ENCODE measurements around the gene FNDC7.
"Not testable (repeated sequence)": the region's sequence is repeated elsewhere in the genome, so short reads cannot be mapped to it uniquely, and the experiment has no call there.

Gene FNDC7

DNA sequence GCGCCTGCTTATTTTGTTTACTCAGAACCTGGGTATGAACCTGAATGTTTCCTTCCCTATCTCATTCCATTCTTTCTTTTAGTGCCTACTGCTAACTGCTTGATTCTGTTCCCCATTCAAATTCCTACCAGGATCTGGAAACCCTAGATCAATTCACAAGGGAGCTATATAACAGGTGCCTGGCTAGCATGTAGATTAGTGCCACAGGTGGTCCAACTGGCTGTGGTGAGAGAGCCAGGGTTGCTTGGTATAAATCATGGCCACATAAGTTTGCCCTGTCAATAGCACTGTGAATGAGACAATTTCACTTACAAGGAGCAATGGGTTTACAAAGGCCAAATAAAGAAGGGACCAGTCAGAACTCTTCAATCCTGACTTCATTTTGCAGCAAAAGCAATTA lies 27.2 kb upstream of the FNDC7 start:
- DNase-seq (ENCODE audit: low read depth in 1 of 2, low spot score in 1 of 2), result no peak
- in situ Hi-C loops (cut with HindIII; ENCODE audit: low pct_unique_long_range_greater_than_20kb, low sequenced_read_pairs), result no loop called here
- no peak for TF ChIP-seq JUND (IDR thresholded peaks at IDR 0.05; ENCODE audit: low read depth)

DNA sequence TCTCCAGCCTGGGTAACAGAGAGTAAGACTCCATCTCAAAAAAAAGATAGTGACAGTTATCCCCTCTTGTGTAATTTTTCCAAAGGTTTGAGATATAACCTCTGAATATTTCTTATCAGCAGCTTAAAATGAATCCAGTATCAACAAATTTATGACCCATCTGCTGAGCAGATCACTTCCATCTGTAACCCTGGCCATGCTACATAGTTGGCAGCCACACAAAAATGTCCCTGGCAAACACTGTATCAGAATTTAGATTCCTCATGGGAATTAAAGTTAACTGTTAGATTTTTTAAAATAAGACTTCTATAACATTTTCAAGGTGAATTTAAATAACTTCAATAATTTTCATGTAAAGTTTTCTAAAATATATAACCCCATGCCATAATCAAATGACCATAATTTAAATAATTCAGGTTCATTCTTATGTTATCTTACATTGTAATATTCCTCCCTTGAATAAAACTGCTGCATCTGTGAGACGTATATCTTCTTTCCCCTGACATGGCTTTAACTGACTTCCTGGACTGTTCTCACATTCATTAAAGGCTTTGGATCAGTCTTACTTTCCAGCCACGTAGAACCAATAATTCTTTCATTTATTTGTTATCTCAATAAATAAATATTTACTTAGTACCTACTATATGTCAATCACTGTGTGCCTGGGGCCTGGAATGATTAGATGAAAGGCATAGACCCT lies 25.9 kb upstream of the FNDC7 start:
- no peak for DNase-seq (ENCODE audit: low read depth in 1 of 2, low spot score in 1 of 2)
- in situ Hi-C loops (cut with HindIII; ENCODE audit: low pct_unique_long_range_greater_than_20kb, low sequenced_read_pairs), result no loop called here

GRCh38 chr1:108691128-108691941 lies 21.4 kb upstream of the FNDC7 start:
- peak in 1 of 2 experiments; percentile 35 for DNase-seq (ENCODE audit: low read depth in 1 of 2, low spot score in 1 of 2)
- in situ Hi-C loops (cut with HindIII; ENCODE audit: low pct_unique_long_range_greater_than_20kb, low sequenced_read_pairs), result no loop called here
- no peak for TF ChIP-seq JUND (IDR thresholded peaks at IDR 0.05; ENCODE audit: low read depth)

More for the DNA sequence above, 25.9 kb upstream of the FNDC7 start:
- no peak for TF ChIP-seq JUND (IDR thresholded peaks at IDR 0.05; ENCODE audit: low read depth)

DNA sequence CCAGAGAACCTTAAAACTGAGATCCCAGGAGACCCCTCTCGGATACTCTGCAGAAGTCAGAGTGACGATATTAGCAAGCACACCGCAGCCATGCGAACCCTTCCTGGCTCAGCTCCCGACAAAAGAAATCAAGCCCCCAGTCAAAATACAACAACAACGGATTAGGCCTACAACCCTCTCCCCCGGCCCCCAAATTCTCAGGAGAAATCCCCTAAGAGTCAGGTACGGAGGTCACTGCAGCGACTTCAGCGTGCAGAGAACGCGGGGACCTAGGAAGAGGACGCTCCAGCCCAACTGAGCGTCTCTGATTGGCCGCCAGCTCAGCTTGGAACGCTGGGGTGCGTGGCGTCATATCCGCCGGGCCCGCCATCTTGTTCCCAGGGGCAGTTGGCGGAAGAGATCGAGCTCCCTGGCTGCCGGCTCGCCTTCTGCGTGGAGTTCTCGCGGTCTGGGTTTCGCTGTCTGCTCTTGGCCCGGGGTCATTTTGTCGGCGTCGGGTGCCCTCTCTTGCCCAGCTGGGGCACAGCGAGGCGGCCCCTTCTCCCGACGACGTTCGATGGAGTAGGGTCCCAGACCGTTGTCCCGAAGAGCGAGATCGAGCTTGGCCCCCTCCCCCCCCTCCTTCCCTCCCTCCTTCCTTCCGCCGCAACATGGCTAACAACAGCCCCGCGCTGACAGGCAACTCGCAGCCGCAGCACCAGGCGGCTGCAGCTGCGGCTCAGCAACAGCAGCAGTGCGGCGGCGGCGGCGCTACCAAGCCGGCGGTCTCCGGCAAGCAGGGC lies 20.6 kb upstream of the FNDC7 start, which contains the start of gene PRPF38B:
PRPF38B (plus strand) TSS at position 369 of the 782 bp plus-strand sequence; CDS start at position 651, 282 bp downstream.
- in situ Hi-C loops (cut with HindIII; ENCODE audit: low pct_unique_long_range_greater_than_20kb, low sequenced_read_pairs), result no loop called here
- DNase-seq (ENCODE audit: low read depth in 1 of 2, low spot score in 1 of 2), result peak; percentile 88 to 92
- TF ChIP-seq JUND (IDR thresholded peaks at IDR 0.05; ENCODE audit: low read depth), result no peak

- no peak for TF ChIP-seq JUND (IDR thresholded peaks at IDR 0.05; ENCODE audit: low read depth)
- in situ Hi-C loops (cut with HindIII; ENCODE audit: low pct_unique_long_range_greater_than_20kb, low sequenced_read_pairs), result no loop called here
- DNase-seq (ENCODE audit: low read depth in 1 of 2, low spot score in 1 of 2), result peak; percentile 11 to 67
Observed at GRCh38 chr1:108692724-108693655, 19.7 kb upstream of the FNDC7 start.

DNA sequence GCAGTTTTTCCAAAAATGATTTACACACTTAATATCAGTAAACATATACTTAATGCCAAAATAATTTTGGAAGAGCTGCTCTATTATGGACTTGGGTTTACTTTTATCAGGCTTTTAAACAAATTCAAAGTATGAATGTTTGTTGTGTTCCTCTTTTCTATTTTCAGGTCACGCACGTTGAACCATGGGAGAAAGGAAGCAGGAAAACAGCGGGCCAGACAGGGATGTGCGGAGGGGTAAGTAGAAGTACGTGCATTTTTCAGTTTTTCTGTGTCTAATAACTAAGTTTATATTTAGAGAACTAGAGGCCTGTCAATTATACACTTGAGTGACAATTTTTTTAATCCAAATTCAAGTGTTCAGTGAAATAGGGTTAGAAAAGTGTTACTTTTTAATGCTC lies 17.2 kb upstream of the FNDC7 start:
- in situ Hi-C loops (cut with HindIII; ENCODE audit: low pct_unique_long_range_greater_than_20kb, low sequenced_read_pairs), result no loop called here
- no peak for TF ChIP-seq JUND (IDR thresholded peaks at IDR 0.05; ENCODE audit: low read depth)
- DNase-seq (ENCODE audit: low read depth in 1 of 2, low spot score in 1 of 2), result no peak

GRCh38 chr1:108699375-108700332 lies 13.1 kb upstream of the FNDC7 start:
- TF ChIP-seq JUND (IDR thresholded peaks at IDR 0.05; ENCODE audit: low read depth), result no peak
- in situ Hi-C loops (cut with HindIII; ENCODE audit: low pct_unique_long_range_greater_than_20kb, low sequenced_read_pairs), result no loop called here
- DNase-seq (ENCODE audit: low read depth in 1 of 2, low spot score in 1 of 2), result no peak

DNA sequence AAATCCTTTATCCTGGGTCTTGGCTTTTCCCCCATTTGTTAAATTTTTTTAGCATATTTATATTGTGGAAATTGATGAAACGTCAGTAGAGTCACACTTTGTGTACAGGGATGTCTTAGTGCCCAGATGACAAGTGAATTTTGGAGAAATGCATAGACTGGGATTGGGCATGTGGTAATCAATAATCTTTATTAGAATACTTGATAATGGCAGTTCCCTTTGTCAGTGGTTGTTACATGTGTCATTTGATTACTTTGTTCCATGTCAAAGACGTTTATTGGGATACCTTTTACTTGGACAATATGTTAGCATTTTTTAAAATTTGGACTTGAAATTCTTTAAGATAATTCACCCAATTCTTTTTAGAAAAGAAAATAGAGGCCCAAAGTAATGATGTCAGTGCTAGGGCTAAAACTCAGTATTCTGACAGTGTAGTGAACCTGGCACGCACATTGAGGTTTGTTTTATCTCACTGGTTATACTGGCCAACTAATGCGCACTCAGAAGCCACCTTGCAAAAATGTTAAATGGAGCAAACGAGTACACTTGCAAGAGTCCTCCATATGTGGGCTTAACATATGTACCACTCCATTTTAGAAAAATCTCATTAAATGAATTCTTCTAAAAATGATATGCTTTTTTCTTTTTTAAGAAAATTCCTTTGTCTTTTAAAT lies 11.4 kb upstream of the FNDC7 start:
- no peak for TF ChIP-seq JUND (IDR thresholded peaks at IDR 0.05; ENCODE audit: low read depth)
- in situ Hi-C loops (cut with HindIII; ENCODE audit: low pct_unique_long_range_greater_than_20kb, low sequenced_read_pairs), result no loop called here
- DNase-seq (ENCODE audit: low read depth in 1 of 2, low spot score in 1 of 2), result no peak

DNA sequence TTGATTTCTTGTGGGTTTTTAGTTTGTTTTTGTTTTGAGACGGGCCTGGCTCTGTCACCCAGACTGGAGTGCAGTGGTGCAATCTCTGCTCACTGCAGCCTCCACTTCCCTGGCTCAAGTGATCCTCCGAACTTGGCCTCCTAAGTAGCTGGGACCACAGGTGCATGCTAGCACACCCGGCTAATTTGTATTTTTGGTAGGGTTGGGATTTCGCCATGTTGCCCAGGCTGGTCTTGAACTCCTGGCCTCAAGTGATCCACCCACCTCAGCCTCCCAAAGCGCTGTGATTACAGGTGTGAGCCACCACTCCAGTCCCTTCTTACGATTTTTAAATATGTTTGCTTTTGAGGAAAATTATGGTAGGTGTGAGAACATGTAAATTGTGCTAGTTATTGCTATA lies 10.6 kb upstream of the FNDC7 start:
- DNase-seq (ENCODE audit: low read depth in 1 of 2, low spot score in 1 of 2); in situ Hi-C loops (cut with HindIII; ENCODE audit: low pct_unique_long_range_greater_than_20kb, low sequenced_read_pairs): not testable (repeated sequence)

DNA sequence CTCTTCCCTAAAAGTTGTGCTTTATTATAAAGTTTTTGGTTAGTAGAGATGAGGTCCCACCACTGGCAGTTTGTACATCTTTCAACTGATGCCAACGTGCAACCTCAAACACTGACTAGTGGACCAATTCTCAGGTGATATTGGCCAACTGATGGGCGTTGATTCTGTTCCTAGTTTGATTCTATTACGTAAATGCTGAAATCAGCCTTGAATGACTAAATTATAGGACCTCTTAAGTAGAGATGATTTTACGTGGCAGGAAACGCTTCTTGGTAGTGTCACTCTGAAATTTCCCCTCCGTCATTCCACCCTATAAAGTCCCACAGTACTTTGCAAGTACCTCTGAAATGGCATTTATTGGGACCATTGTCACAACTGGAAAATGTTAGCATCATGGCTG lies 8.8 kb upstream of the FNDC7 start:
- no peak for DNase-seq (ENCODE audit: low read depth in 1 of 2, low spot score in 1 of 2)
- in situ Hi-C loops (cut with HindIII; ENCODE audit: low pct_unique_long_range_greater_than_20kb, low sequenced_read_pairs), result no loop called here
- no peak for TF ChIP-seq JUND (IDR thresholded peaks at IDR 0.05; ENCODE audit: low read depth)
